Brain microvascular endothelial cell (primary cell): ENCODE data around the gene WASHC1.
"Not testable (repeated sequence)": the region's sequence is repeated elsewhere in the genome, so short reads cannot be mapped to it uniquely, and the experiment has no call there.

ENCODE experiments used
- DNase-seq: peaks from one replicate; pipeline ENCODE4 v3.0.0-alpha.2; 2020
- H3K27ac ChIP-seq: fragments of 250-450 bp; sonication (Bioruptor Pico); 2 replicates; pipeline ENCODE4 v1.5.1; 2020; ENCODE audit warnings: mild to moderate bottlenecking, moderate library complexity
- H3K27me3 ChIP-seq: fragments of 250-450 bp; sonication (Bioruptor Pico); replicated peaks from 2 replicates; pipeline ENCODE4 v1.5.1; 2020; ENCODE audit warnings: mild to moderate bottlenecking
- H3K36me3 ChIP-seq: fragments of 250-450 bp; sonication (Bioruptor Pico); replicated peaks from 2 replicates; pipeline ENCODE4 v1.5.1; 2020; ENCODE audit warnings: mild to moderate bottlenecking
- H3K4me3 ChIP-seq: 2 replicates; pipeline ENCODE4 v1.5.1; 2011; ENCODE audit warnings: low read depth, mild to moderate bottlenecking, control low read depth, low read length, moderate library complexity
- in situ Hi-C: cut with HindIII; loops from 2 replicates; pipeline ENCODE4 v1.10.0; 2017; ENCODE audit warnings: low sequenced_read_pairs, low pct_ligation_motif_present

The WASHC1 gene, protein sequence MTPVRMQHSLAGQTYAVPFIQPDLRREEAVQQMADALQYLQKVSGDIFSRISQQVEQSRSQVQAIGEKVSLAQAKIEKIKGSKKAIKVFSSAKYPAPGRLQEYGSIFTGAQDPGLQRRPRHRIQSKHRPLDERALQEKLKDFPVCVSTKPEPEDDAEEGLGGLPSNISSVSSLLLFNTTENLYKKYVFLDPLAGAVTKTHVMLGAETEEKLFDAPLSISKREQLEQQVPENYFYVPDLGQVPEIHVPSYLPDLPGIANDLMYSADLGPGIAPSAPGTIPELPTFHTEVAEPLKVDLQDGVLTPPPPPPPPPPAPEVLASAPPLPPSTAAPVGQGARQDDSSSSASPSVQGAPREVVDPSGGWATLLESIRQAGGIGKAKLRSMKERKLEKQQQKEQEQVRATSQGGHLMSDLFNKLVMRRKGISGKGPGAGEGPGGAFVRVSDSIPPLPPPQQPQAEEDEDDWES

DNA sequence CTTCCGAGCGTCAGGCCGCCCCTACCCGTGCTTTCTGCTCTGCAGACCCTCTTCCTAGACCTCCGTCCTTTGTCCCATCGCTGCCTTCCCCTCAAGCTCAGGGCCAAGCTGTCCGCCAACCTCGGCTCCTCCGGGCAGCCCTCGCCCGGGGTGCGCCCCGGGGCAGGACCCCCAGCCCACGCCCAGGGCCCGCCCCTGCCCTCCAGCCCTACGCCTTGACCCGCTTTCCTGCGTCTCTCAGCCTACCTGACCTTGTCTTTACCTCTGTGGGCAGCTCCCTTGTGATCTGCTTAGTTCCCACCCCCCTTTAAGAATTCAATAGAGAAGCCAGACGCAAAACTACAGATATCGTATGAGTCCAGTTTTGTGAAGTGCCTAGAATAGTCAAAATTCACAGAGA, at the start of gene WASHC1:
WASHC1 (minus strand) TSS at position 101 of the 400 bp plus-strand sequence. CDS start 4,457 bp downstream, outside the sequence.
- in situ Hi-C loops, H3K27ac ChIP-seq, DNase-seq, H3K36me3 ChIP-seq, H3K27me3 ChIP-seq: not testable (repeated sequence)
- peak within 1 kb of the TSS; percentile 55 for H3K4me3 ChIP-seq

DNA sequence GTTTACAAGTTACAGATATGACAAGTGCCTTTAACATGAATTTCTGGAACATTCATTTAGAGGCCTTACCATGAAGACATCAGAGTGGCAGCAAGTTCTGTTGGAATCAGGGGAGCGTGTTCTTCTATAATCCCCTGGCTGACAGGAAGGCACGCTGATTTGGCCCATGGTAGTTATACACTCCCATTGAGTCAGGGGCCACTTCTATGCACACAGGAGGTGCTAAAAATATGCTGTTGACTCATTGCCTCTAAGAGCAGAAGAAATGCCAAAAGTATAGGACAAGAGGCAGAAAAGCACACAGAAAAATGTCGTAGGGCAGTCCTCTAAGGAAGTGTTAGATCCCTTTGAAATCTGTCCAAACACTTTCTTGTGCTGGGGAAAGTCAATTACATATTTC, 49.1 kb upstream of the WASHC1 start:
- in situ Hi-C loops, H3K4me3 ChIP-seq, H3K27me3 ChIP-seq, H3K36me3 ChIP-seq, DNase-seq, H3K27ac ChIP-seq: not testable (repeated sequence)

DNA sequence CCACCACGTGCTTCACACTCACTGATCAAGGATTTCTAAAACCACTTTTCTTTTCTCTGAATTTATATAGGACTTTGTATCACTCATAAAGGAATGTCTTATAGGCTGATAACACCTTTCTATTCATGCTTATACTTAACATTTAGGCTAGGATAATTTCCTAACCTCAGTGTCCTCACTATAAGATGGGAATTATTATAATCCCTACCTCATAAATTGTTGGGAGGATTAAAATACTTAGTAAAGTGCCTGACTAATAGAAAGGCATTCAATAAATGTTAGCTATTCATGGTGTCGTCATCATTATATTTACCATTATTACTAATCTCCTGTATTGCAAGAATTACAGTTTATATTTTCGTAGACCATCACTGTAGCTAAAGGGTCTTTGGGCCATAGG, 47.1 kb upstream of the WASHC1 start:
- H3K27ac ChIP-seq, in situ Hi-C loops, DNase-seq, H3K27me3 ChIP-seq, H3K36me3 ChIP-seq, H3K4me3 ChIP-seq: not testable (repeated sequence)

DNA sequence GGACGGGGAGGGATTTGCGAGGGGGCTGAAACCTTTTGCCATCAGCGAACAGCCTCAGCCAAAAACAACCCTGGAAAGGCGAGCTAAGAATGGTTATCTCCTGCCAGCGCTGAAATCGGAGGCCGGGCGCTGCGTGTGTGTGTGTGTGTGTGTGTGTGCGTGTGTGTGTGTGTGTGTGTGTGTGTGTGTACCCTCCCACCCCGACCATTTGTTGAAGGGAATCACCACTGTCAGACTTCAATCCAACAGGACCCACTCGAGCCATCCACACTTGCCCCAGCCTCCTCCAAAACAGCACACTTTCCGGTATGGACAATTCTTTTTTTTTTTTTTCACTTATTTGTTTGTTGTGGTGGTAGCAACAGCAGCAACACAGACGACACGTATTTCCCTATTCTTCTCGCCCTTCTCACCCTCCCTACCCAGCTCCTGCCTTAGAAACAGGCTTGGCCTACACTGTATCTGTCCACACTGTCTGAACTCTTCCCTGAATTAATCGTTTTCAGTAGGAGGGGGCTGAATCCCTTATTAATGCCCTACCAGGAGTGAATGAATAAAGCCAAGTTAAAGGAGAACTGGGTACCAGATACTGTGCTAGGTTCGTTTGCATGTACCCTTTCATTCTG, 44.8 kb upstream of the WASHC1 start:
- H3K36me3 ChIP-seq, H3K27me3 ChIP-seq, DNase-seq, H3K27ac ChIP-seq, in situ Hi-C loops: not testable (repeated sequence)
- peak overlapping the region; percentile 41 for H3K4me3 ChIP-seq

DNA sequence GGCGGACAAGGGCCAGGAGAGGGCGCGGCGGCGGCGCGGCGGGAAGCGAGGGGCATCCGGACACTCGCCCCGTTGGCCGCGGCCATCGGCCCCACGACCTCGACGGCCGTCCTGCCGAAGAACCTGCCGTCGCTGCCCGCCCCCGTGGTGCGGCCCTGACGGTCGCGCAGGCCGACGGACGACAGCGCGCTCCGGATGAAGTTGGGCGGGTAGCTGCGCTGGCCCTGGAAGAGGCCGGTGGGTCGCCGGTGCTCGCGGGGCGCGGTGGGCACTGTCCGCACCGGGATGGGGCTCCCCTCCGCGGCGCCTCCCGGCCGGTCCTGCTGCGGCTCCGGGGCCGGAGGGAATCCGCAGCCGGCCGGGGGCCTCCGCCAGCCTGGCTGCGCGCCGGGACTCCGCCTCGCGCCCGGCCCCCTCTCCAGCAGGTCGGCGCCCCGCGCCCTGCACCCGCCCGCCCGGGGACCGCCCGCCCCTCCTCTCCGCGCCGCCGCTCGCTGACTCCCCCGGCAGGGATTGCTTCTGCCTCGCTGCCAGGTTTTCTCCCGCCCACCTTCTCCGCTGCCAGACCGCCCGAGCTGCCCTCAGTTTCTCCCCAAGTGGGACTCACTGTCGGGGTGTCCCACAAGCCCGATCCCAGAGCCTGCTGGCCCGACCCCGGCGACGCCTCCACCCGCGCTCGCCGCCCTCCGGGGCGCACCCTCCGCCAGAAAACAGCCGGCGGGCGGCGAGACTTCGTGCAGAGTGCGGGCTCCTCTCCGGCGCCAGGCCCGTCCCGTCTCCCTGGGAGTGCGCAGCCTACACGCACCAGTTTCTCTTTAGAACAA, 44.0 kb upstream of the WASHC1 start:
- H3K27me3 ChIP-seq, H3K36me3 ChIP-seq, H3K27ac ChIP-seq, in situ Hi-C loops: not testable (repeated sequence)
- H3K4me3 ChIP-seq = peak overlapping the region; percentile 41
- peak; percentile 14 for DNase-seq

DNA sequence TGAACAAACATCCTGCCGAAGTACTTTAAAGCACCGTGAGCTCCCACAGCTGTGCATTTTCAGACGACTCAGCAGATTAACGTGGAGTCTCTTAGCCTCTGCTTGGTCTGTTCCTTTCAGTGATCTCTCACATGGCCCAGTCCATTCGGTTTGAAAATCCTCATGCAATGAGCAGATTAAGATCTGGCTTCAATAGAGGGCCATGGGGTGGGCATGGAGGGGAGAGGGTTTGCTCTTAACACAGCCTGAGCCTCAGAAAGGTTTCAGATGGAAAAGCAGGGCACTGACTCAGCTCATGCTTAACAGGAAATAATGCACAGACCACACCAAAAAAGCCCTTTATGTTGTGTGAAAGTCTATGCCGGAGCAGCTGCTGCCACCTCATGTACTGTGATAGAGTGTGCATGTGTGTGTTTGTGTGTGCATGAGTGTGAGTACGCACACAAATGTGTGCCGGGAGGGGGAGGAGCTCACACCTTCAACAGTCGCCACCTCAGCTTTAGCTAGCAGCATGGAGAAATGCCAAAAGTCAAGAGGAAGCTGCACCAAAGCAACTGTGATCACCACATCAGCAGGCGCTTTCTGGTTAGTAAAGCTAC, 33.9 kb upstream of the WASHC1 start:
- H3K27me3 ChIP-seq, DNase-seq, H3K4me3 ChIP-seq, in situ Hi-C loops, H3K27ac ChIP-seq, H3K36me3 ChIP-seq: not testable (repeated sequence)

DNA sequence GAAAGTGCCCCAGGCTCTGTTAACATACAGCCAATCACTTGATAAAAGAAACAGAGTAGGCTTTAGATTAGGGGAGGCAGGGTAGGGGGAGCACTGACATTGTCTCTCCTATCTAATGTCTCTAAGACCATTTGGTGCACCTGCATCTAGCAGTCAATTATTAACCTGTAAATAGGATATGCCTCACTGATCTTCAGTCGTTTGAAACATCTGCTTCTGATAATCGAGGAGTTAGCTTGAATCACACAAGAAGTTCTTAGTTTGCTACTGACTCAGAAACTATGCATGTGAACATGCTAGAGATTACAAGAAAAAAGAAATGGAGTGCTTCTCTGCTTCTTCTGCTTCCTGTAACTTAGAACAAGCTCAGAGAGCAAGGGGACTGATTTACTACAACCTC, 23.4 kb upstream of the WASHC1 start:
- in situ Hi-C loops, H3K36me3 ChIP-seq, H3K27me3 ChIP-seq, DNase-seq, H3K4me3 ChIP-seq, H3K27ac ChIP-seq: not testable (repeated sequence)

DNA sequence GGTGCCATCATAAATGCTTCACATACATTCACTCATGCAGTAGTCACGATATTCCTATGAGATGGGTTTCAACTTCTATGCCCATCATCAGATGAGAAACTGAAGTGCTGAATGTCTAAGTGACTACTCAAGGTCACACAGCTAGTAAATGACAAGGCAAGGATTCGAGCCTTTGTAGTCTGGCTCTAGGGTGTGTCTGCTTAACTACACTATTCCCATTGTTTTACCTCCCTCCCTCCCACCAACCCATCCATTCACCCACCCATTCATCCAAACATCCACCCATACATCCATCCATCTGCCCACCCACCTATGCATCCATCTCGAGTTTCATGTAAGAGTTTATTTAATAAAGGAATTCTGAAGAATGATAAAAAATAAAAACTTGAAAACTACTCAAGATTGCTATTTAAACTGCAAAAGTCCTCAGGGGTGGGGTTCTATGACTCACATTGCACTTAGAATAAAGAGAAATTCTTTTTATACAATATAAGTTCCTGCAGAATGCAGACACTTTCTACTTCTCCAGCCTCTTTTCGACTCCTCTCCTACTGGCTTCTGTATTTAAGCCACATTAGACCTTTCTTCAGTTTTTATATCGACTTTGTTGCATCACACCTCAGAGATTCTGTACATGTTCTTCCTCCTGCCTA, 19.1 kb upstream of the WASHC1 start:
- H3K27me3 ChIP-seq, in situ Hi-C loops, DNase-seq, H3K27ac ChIP-seq, H3K4me3 ChIP-seq, H3K36me3 ChIP-seq: not testable (repeated sequence)

DNA sequence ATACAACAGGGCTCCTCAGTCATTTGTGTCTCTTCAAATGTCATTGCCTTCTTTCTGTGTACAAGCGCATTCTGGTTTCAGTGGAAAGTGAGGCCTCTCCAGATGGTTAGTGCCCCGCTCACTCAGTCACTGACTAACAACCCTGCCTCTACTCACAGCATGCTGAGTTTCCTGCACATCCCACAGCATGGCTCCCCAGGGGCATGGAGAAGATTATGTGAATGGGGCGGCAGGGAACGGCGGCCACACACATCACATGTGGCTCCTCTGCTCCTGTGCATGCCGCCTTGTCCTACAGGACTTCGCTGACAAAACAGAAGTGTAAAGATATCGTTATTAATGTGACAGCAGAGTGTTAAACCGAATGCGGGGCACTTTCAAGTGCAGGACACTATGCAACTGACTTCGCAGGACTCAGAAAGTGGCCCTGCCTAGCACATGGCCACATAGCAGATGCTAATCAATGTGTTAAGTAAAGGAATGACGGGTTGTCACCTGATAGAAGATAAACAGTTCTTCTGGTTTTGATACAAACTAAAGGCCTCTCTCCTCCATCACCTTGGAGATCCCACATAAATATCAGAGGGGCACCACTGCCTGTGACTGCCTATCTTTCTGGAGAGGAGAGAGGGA, 17.5 kb upstream of the WASHC1 start:
- H3K27me3 ChIP-seq, H3K36me3 ChIP-seq, H3K27ac ChIP-seq, in situ Hi-C loops, DNase-seq, H3K4me3 ChIP-seq: not testable (repeated sequence)

DNA sequence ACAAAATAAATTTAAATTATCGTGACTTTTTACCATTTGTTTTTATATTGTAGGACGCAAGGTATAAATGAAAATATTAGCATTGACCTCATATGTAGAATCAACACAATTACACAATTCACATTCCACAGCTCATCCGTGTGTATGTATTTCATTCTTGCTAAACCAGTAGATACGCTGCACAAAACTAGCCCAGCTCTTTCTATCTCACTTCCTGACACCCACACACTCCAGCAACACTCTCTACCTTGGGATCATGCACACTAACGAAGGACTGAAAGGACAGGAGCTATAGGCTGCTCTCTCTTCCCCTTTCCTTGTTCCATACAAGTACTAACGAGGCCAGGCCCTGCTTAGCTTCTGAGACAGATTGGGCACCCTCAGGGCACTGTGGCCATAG, 16.9 kb upstream of the WASHC1 start:
- H3K27me3 ChIP-seq, H3K4me3 ChIP-seq, H3K36me3 ChIP-seq, H3K27ac ChIP-seq, DNase-seq, in situ Hi-C loops: not testable (repeated sequence)

DNA sequence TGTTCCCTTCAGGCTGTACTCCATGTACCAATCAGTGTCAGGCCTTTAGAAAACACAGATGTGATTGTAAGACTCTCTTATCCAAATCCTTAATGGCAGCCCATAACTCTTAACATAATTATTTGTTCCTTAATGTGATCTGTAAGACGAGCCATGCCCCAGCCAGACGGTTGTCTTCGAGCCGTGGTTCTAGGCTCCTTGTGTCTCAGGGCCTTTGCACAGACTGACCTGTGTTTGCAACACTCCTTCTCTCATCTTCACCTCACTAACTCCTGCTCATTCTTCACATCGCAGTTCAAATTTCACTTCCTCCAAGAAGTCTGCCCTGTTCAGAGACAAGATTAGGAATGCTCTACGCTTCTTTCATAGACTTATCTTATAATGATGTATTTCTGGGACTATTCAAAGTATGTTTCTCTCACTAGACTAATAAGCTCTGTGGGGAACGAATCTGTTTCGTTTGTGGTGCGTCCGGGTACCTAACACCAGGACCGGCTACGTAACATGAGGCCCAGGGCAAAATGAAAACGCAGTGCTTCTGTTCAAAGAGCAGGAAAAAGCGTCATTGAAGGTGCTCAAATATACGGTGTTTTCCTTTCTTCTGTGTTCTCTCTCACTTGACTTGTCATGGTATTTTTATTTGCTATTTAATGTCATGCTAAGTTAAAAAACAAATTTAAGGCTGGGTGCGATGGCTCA, 16.1 kb upstream of the WASHC1 start:
- H3K4me3 ChIP-seq, H3K36me3 ChIP-seq, H3K27ac ChIP-seq, H3K27me3 ChIP-seq, DNase-seq, in situ Hi-C loops: not testable (repeated sequence)

DNA sequence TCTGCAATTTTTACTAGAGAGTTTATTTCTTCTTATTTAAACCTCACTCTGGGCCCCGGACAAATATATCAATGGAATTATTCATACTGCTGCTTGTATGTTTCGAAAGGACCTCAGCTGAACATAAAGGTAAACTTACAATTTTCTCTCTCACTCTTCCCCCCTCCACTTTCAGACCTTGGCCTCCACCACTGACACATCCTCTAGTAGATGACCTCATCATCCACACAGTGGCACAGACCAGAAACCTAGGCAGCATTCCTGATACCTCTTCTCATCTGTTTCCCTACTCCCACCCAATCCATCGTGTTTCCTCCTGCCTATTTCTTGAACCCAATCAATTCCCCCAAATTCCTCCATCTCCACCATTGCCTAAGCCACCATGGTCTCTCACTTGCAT, 15.2 kb upstream of the WASHC1 start:
- H3K27me3 ChIP-seq, H3K4me3 ChIP-seq, H3K27ac ChIP-seq, DNase-seq, H3K36me3 ChIP-seq, in situ Hi-C loops: not testable (repeated sequence)

DNA sequence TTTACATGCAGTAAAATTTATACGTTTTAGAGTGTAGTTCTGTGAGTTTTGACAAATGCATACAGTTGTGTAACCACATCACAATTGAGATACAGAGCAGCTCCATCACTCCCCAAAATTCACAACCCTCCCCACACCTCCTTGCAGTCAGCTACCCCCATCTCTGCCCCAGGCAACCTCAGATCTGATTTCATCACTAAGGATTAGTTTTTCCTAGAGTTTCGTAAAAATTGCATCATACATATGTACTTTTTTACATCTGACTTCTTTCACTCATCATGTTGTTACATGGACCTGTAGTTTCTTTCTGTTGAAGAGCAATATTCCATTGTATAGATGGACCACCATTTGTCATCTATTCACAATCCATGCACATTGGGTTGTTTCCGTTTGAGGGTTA, 14.4 kb upstream of the WASHC1 start:
- H3K27me3 ChIP-seq, H3K27ac ChIP-seq, H3K36me3 ChIP-seq, H3K4me3 ChIP-seq, DNase-seq, in situ Hi-C loops: not testable (repeated sequence)
